NCI-H1105 treated with DMSO at 0.1 percent for 48 hours (cell line): ENCODE results near the gene GDF9.

Experiments
- DNase-seq: peaks from one replicate; lab custom pipeline; 2025; lab: John Stamatoyannopoulos, UW

GDF9 gene

DNA sequence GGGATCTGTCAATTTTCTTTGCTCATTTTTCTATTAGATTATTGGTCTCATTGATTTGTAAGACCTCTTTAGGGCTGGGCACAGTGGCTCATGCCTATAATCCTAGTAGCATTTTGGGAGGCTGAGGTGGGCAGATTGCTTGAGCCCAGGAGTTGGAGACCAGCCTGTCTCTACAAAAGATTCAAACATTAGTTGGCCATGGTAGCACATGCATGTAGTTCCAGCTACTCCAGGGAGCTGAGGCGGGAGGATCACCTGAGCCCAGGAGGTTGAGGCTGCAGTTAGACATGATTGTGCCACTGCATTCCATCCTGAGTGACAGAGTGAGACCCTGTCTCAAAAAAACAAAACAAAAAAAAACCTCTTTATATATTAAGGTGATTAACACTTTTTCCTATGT is 29.4 kb downstream of the GDF9 start:
- no peak for DNase-seq

DNA sequence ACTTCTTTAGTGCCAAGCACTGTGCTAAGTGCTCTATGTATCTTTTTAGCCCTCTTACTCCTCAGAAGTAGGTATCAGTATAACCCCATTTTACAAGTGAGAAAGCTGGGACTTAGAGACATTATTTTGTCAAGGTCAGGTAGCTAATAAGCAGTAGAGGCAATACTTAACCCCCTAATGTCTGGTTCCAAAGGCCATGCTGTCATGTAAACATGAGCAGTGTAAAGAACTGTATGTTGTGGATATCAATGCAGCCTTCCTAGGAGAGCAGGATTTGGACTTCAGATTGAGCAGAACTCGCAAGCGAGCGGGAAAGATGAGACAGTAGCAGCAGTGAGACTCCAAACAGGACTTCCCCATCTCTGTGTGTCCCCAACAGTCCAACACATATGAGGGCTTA is 32.2 kb downstream of the GDF9 start:
- no peak for DNase-seq

DNA sequence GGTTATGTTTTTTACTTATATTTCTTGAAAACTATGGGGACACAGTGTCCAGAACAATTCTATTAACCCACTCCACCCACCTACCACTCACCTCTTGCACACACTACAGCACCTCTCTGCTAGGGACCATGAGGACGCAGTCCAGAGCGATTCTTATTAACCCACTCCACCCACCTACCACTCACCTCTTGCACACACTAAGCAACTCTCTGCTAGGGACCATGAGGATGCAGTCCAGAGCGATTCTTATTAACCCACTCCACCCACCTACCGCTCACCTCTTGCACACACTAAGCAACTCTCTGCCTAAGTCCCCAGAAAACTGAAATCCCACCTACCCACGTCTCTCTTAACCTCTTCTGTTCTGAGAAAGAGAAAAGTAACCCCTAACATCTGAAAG is 33.7 kb downstream of the GDF9 start:
- no peak for DNase-seq

DNA sequence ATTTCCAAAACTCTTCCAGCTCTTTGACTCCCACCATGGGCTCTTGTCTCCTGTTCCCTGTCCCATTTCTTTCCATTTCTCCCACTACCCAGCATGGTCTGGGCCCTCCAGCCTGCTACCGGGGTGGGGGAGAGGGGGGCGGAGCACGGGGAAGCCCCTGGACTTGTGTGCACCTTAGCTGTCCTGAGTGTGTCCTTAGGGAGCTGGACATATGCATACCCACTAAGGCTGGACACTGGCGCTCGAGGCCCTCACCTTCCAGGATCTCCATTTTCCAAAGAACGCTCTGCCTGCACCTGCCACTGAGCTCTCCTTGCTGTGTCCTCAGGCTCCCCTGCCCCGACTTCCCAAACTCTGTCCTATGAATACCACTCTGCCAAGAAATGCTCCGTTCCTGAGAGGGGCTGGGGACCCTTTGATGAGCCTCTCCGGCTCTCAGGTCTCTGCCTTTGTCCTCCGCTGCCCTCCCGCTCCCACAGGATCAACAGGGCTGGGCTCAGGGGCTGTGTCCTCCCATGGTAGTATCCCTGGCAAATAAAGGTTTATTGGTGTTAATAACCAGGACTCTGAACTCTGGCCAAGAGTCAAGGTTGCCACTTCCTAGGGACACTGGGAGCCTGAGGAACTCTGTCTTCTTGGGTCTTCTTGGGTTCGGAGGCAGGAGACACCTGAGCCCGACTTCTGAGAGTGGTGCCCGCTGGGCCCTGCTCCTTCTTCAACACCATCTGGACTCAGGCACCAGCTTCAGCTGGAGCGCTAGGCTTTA is 35.0 kb downstream of the GDF9 start:
- no peak for DNase-seq

DNA sequence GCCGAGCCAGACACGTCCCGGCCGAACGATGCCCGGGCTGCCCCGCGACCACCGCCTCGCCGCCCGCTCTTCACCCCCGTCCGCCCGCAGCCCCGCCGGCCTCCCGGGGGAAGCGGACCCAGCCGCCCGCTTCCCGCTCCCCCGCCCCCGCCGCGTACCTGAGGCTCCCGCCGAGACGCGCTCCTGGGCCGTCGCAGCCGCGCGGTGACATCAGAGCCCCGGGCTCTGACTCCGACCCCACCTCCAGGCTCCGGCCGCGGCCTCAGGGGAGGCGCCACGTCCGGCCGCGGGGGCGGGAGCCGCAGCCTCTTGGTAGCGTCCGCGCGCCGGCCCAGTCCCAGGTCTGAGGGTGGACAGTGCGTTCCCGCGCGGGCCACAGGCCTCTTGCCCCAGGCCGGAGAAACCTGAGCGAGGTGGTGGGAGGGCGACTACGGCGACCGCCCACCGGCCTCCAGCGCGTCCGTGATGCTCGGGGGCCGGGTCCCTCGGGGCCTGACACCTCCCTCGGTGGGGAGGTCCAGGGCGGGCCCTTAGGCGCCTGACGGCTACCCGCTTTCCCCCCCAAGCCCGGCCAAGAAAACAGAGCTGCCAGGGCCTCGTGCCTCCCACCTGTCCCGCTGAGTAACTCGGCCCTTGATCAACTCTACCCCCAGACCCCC is 35.7 kb downstream of the GDF9 start, which contains the start of gene SHROOM1:
Gene SHROOM1 (minus strand): TSS at position 212 of the 659 bp plus-strand sequence. CDS start 4,507 bp downstream, outside the sequence.
- DNase-seq, result peak; percentile 25

DNA sequence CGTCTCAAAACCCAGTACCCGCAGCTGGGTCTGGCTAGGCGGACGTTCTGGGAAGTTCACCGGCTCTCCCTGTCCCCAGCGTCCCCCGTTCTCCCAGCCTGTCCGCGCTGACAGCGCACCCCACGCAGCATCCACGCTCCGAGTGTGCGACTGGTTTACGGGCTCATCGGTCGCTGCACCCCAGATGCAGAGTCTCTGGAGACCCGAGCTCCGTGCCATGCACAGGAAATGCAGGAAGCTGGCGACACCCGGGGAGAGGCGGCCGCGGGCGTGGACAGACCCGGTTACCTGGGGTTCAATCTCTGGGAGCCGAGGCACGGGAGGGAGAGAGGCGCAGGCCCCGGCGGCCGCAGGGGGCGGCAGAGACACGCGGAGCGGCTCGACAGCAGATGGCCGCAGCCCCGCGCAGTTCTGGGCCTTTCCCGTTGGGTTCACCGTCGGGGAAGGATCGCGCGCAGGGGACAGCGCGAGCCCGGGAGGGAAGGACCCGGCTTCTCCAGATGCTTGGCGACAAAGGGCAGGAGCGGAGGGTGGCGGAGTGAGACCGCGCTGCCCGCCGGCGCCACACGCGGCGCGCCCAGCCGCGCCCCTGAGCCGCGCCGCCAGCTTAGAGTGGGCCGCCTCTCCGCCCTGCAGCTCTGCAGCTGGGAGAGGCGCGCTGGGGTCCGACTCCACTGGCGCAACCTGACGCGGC is 36.4 kb downstream of the GDF9 start:
- peak; percentile 41 for DNase-seq

DNA sequence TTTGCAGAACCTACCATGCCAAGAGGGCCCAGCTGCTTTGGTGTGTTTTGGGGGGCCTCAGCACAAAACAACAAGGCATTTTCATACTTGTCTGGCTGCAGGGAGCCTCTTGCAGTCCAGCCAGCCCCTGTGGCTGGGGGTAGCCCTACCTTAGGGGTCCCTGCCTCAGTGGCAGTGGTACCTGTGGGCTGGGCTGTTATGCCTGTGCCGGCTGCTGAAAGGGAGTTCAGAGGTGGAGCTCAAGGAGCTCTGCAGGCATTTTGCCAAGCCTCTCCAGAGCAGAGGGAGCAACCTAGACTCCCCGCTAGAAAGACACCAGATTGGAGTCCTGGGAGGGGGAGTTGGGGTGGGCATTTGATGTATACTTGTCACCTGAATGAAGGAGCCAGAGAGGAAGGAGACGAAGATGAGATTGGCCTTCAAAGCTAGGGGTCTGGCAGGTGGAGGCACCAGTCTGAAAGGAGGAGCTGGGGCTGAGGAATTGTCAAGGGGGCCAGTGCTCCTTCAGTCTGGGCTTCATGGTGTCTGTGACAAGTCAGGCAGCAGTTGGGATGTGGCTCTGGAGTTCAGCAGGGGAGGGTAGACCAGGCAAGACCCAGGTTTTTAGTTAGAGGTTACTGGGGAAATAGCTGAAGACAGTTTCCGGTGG is 37.3 kb downstream of the GDF9 start:
- no peak for DNase-seq

DNA sequence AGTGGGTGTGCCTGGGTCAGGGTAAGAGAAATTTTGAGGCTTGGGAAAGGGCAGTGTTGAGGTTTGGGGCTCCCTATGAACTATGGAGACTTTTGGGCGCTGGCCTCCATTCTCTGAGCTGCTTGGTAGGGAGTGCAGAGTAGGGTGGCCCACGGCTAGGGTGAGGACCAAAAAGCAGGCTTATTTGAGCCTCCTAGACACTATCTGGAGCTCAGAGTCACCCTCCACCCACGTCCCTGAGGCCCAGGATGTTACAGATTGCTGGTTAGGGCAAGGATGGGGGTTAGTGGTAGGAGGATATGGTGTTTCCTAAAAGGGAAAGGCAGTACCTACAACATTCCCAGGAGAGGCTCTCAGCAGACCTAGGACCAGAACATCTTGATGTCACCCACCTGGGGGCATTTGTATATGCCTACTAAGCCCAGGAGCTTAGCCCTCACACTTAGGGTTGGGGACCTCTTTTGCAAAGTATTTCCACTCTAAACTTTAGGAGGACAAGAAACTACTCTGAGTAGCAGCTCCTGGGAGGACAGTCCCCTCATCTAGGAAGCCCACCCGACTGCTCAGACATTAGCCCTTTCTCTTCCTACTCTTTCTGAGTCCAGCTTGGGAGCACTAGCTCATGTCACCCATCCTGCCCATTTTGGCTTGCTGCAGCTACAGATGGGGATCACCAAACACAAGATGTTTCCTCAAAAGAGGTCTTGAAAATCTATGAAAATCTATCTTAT is 38.2 kb downstream of the GDF9 start:
- DNase-seq, result no peak

DNA sequence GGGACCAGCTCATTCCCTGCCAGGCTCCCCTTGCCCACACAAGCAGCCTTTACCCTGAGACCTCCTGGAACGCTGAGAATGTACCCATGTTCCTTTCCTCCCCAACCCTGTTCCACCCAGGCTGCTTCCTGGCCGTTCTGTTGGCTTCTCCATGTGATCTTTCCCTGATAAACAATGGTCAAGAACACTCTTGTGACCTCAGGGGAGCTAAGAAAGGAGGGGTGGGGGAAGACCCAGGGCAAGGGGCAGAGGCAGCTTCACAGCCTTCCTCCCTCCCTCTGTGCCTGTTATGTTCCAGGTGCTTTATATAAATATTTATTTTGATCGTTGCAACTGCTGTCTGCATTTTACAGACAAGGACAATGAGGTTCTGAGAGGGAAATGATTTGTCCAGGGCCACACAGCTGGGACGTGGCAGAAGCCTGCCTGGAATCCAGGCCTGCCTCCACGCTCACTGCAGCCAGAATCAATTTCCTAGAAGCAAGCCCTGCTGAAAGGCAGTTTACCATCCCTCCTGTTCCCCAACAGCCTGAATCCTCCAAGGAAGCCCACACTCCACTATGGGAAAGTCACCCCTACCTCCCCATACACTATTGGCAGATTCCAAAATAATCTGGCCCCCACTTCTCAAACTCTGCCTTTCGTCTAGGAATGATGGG is 39.7 kb downstream of the GDF9 start:
- DNase-seq, result no peak

DNA sequence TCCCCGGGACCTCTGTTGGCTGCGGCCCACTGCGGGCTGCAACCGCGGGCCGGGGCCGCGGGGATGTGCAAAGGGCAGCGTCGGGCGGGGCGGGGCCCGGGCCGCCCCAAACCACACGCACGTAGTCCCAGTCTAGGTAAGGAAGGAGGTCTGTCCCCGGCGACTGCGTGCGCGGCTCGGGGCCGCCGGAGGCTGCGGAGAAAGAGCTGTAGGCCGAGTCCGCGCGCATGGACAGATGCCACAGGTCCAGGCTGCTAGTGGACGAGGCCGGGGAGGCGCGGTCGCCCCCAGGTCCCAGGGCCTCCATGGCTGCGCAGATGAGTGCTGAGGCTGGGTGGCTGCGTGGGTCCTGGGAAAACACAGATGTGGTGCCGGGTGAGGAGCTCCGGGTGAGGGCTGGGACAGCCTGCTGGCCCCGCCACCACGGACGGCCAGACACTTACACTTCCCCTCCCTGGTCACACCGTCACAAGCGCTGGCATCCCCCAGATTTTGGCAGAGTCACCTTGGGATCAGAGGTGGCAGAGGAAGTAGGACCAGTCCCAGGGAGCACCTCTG is 40.4 kb downstream of the GDF9 start:
- DNase-seq, result no peak

DNA sequence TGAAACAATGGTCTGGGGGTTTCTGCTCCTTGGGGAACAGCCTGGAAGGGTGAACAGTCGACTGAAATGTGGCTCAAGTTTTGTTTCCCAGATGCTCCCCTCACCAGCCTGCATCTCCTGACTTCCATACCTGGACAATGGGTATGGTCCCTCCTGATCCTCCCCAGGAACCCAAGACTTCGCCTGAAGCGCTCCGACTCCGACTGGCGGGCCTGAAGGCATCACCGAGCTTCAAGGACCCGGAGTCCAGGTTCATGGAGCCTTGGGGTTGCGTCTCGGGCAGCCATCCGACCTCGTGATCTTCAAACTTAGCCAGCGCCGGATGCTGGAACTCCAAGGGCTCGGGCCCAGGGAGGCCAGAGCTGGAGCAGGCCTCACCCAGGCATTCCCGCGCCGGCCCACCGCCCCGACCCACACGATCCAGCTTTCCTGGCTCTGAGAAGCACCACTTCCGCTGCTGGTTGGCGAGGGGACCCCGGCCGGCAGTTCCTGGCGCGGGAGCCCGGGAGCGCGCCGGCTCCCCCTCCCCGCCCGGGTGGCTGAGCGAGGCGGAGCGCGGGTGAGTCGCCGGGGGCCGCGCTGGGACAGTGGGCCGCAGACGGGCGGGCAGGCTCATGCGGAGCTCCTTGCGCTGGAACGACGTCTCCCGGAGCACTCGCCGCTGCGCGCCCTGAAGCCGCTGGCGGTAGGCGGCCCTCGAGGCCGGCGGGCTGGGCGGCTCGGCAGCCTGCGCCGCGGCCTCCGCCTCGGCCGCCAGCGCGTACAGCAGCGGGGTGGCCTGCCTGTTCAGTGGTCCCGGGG is 41.0 kb downstream of the GDF9 start:
- no peak for DNase-seq

DNA sequence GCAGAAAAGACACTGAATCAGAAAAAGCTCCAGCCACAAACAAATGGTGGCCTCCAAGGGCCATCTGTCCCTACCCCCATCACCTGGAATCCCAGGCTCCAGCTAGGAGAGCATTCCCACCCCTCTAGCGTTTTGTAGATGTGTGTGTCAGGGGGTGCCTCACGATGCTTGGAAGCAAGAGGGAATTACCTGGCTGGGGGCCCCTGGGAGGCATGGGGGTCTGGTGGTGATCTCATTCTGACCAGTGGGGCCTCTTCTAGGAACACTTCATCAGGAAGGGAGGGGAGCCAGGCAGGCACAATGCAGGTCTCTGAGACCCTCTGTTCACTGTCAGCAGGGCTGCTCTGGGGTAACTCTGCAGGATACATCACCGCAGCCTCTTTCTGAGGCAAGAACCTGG is 41.8 kb downstream of the GDF9 start:
- DNase-seq, result no peak

DNA sequence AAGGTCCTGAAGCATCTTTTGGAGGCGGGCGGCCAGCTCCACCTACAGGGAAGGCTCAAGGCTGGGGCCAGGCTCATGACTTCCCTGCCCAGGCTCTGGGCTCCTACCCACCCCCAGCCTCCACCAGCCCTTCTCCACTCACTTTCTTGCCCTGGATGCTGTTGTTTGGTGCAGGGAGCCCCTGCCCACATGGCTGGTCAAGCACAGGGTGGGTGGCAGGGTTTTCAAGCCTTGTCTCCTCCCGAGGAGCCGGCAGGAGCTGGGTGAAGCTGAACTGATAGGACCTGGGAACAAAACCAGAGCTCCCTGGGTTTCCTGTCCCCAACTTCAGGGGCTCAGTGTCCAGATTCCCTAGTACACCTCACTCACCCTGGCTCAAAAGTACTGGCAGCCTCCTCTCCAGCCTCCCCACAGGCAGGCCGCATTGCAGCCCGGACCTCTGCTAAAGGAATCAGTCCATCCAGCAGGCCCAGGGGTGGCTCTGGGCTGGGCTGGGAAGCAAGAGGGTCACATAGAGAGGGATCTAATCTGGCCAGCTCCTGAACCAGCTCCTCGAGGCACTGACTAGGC is 42.7 kb downstream of the GDF9 start:
- no peak for DNase-seq

DNA sequence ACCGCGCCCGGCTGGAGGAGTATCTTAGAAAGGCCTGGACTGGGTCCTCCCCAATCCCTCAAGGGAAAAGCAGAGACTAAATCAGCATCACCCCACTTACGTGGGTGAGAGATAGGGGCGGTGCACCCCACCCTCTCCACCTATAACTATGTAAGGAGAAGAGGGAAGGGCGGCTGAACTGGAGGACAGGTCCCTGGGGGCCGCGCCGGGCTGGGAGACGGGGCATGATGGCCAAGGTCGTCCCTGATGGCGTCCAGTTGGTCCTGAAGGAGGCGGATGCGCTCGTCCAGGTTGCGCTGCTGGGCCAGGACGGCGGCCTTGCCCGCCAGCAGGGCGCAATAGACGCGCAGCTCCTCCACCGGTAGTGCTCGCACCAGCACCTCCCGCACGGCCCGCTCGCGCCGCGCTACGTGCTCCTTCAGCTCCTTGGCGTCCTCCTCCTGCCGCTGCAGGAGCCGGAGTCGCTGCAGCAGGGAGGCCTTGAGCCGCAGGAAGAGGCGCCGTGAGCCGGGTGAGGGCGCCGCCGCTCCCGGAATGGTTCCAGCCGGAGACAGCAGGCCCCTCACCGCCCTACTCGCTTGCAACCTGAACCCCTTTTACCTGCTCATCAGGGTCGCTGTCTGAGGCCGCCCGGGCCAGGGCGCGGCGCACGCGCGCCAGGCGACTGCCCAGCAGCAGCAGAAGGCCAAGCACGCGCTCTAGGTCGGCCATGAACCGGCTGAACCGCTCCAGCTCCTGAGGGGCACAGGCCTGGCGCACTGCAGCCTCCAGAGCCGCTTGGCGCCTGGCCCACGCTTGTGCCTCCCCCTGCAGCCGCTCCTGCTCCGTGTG is 43.4 kb downstream of the GDF9 start:
- no peak for DNase-seq

DNA sequence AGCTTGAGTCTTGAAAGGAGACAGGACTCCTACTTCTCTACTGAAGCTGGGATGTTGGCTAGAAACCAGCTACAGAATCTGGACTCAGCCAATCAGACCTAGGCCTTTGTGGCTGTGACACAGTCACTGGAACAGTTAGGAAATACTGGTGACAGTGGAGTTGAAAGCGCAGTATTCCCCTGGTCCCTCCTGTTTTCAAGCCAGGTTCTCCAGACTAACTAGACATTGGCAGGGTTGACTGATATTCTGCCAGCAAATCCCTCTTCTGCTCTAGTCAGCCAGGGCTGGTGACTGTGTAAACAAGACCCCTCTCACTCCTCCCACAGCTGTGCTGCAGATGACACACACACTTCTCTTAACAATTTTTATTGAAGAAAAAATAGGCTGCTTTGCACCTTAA is 44.5 kb downstream of the GDF9 start:
- no peak for DNase-seq

DNA sequence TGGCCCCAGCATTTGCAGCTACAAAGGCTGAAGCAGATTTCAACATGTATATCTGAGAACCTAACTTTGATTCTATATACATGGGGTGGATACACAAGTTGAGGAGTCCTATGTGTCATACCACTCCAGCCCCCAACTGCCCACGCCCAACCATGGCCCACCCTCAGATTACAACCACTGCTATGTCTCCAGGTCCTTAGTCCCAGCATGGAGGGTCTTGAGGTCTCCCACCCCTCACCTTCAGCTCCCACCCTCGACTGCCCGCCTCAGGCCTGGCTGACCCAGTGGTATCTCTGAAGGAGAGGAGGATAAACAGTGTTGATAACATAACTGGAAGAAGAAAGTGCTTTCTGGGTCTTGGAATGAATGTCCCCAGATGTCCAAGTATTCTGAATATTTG is 44.9 kb downstream of the GDF9 start:
- no peak for DNase-seq

DNA sequence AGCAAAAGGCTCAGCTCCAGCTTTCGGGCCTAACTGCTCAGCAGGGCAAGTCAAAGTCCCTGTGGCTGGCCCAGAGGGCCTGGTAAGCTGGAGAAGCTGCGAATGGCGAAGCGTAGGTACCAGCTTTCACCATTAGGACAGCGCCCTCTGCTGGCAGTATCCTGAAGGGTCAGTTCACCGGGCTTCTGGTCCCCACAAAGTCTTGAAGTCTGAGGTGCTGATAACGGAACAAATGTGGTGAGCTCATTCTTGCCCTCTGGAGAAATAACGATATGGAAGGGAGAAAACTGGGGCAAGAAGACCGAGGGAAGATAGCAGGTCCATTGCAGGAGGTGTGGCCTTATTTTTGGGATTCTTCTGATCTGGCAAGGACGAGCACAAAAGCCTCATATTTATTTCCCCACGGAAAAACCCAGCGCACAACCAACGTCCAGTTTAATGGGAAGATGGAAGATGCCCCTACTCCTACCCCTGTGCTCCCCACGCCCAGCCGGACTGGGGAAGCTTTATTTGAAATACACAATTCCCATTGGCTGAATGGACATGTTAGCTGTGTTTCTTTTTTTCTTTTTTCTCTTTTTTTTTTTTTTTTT is 46.0 kb downstream of the GDF9 start:
- peak; percentile 61 for DNase-seq

DNA sequence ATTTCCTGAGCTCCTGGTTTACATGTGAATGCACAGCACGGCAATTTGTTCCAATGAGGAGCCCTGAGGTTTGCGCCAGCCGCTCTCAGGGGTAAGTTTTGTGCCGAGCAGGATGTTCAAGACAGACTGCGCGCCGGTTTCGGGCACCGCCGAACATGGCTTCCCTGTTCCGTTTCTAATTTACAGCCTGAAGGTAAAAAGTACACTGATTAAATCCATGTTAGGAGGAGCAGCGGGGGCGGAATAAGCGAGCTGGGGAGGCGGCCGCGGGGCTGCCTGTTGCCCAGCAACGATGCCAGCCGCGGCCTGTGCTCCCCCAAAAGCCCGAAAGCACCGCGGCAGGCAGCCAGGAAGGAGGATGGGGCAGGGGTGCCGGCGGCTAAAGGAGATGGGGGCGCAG is 46.8 kb downstream of the GDF9 start:
- DNase-seq, result no peak

DNA sequence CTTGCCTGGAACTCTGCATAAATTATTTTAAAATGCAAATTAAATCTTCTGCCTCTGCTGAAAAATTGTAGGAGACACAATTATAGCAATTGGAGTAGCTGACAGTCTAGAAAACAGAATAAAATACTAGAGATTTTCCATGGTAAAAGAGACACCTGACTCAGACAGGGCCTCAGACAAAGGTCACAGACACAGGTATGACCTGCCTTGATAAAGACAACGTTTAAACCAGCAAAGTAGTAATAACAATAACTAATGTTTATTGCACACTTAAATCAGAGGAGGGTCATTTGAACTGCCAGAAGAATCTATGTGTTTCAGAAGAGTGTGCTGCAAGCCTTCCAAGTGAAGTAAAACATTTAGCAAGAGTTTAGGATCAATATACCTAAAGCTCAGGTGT is 49.3 kb downstream of the GDF9 start:
- no peak for DNase-seq
